ENCODE results near the gene PPP1R11.

Gene PPP1R11

GRCh38 chr6:30092852-30093543 lies 26.0 kb downstream of the PPP1R11 start:
- Histone ChIP-seq H2AFZ (ENCODE audit: low read depth, low read length) (no peak overlapping the region), H3K4me1 (ENCODE audit: insufficient read depth, low read length) (no peaks in the 10 kb centered on the region), H3K4me3 (ENCODE audit: low read length) (no peak overlapping the region), H3K36me3 (ENCODE audit: insufficient read depth, low read length) (no peaks in the 10 kb centered on the region), H3K9me3 (ENCODE audit: low read length) (no peaks in the 10 kb centered on the region), H3K27me3 (ENCODE audit: insufficient read depth, low read length) (peaks cover 51% of the 10 kb centered on the region)

- no peaks in the 10 kb centered on the region for H3K4me1 ChIP-seq (ENCODE audit: insufficient read depth, low read length)
- peaks cover 60% of the 10 kb centered on the region for H3K27me3 ChIP-seq (ENCODE audit: insufficient read depth, low read length)
- H2AFZ ChIP-seq (ENCODE audit: low read depth, low read length), result no peak overlapping the region
- H3K9me3 ChIP-seq (ENCODE audit: low read length), result no peaks in the 10 kb centered on the region
- H3K4me3 ChIP-seq (ENCODE audit: low read length), result no peak overlapping the region
- H3K36me3 ChIP-seq (ENCODE audit: insufficient read depth, low read length), result no peaks in the 10 kb centered on the region
These were observed 27.1 kb downstream of the PPP1R11 start for GRCh38 chr6:30093951-30094661.

GRCh38 chr6:30096829-30097228 lies 29.8 kb downstream of the PPP1R11 start:
- peaks cover 8% of the 10 kb centered on the region for H3K4me1 ChIP-seq (ENCODE audit: insufficient read depth, low read length)
- H3K4me3 ChIP-seq (ENCODE audit: low read length), result no peak overlapping the region
- H2AFZ ChIP-seq (ENCODE audit: low read depth, low read length), result no peak overlapping the region
- H3K27me3 ChIP-seq (ENCODE audit: insufficient read depth, low read length), result peaks cover 66% of the 10 kb centered on the region
- H3K36me3 ChIP-seq (ENCODE audit: insufficient read depth, low read length), result no peaks in the 10 kb centered on the region
- H3K9me3 ChIP-seq (ENCODE audit: low read length), result no peaks in the 10 kb centered on the region

GRCh38 chr6:30097902-30098768 lies 31.1 kb downstream of the PPP1R11 start:
- Histone ChIP-seq H3K36me3 (ENCODE audit: insufficient read depth, low read length) (no peaks in the 10 kb centered on the region), H3K27me3 (ENCODE audit: insufficient read depth, low read length) (peaks cover 71% of the 10 kb centered on the region), H2AFZ (ENCODE audit: low read depth, low read length) (no peak overlapping the region), H3K9me3 (ENCODE audit: low read length) (no peaks in the 10 kb centered on the region), H3K4me3 (ENCODE audit: low read length) (no peak overlapping the region), H3K4me1 (ENCODE audit: insufficient read depth, low read length) (peaks cover 9% of the 10 kb centered on the region)

GRCh38 chr6:30100154-30100553 lies 33.2 kb downstream of the PPP1R11 start:
- no peaks in the 10 kb centered on the region for H3K9me3 ChIP-seq (ENCODE audit: low read length)
- no peaks in the 10 kb centered on the region for H3K36me3 ChIP-seq (ENCODE audit: insufficient read depth, low read length)
- H3K4me3 ChIP-seq (ENCODE audit: low read length), result no peak overlapping the region
- H3K27me3 ChIP-seq (ENCODE audit: insufficient read depth, low read length), result peaks cover 84% of the 10 kb centered on the region
- no peak overlapping the region for H2AFZ ChIP-seq (ENCODE audit: low read depth, low read length)
- H3K4me1 ChIP-seq (ENCODE audit: insufficient read depth, low read length), result peaks cover 9% of the 10 kb centered on the region

GRCh38 chr6:30100585-30101443 lies 33.8 kb downstream of the PPP1R11 start:
- Histone ChIP-seq H3K4me1 (ENCODE audit: insufficient read depth, low read length) (peaks cover 9% of the 10 kb centered on the region), H2AFZ (ENCODE audit: low read depth, low read length) (no peak overlapping the region), H3K36me3 (ENCODE audit: insufficient read depth, low read length) (no peaks in the 10 kb centered on the region), H3K4me3 (ENCODE audit: low read length) (no peak overlapping the region), H3K27me3 (ENCODE audit: insufficient read depth, low read length) (peaks cover 81% of the 10 kb centered on the region), H3K9me3 (ENCODE audit: low read length) (no peaks in the 10 kb centered on the region)

- Histone ChIP-seq H2AFZ (ENCODE audit: low read depth, low read length) (no peak overlapping the region), H3K4me3 (ENCODE audit: low read length) (peak overlapping the region; percentile 16), H3K27me3 (ENCODE audit: insufficient read depth, low read length) (peaks cover 84% of the 10 kb centered on the region)
These were observed 34.7 kb downstream of the PPP1R11 start for GRCh38 chr6:30101444-30102413.

GRCh38 chr6:30102414-30102969 lies 35.5 kb downstream of the PPP1R11 start:
- H2AFZ ChIP-seq (ENCODE audit: low read depth, low read length), result peak overlapping the region; percentile 39
- H3K4me1 ChIP-seq (ENCODE audit: insufficient read depth, low read length), result peaks cover 9% of the 10 kb centered on the region
- H3K27me3 ChIP-seq (ENCODE audit: insufficient read depth, low read length), result peaks cover 77% of the 10 kb centered on the region
- H3K4me3 ChIP-seq (ENCODE audit: low read length), result no peak overlapping the region
- no peaks in the 10 kb centered on the region for H3K36me3 ChIP-seq (ENCODE audit: insufficient read depth, low read length)
- no peaks in the 10 kb centered on the region for H3K9me3 ChIP-seq (ENCODE audit: low read length)

More at GRCh38 chr6:30101444-30102413, 34.7 kb downstream of the PPP1R11 start:
- peaks cover 9% of the 10 kb centered on the region for H3K4me1 ChIP-seq (ENCODE audit: insufficient read depth, low read length)
- no peaks in the 10 kb centered on the region for H3K36me3 ChIP-seq (ENCODE audit: insufficient read depth, low read length)
- H3K9me3 ChIP-seq (ENCODE audit: low read length), result no peaks in the 10 kb centered on the region

- H3K36me3 ChIP-seq (ENCODE audit: insufficient read depth, low read length), result no peaks in the 10 kb centered on the region
- H3K4me3 ChIP-seq (ENCODE audit: low read length), result peak overlapping the region; percentile 27
- no peaks in the 10 kb centered on the region for H3K9me3 ChIP-seq (ENCODE audit: low read length)
- peak overlapping the region; percentile 39 for H2AFZ ChIP-seq (ENCODE audit: low read depth, low read length)
- H3K27me3 ChIP-seq (ENCODE audit: insufficient read depth, low read length), result peaks cover 76% of the 10 kb centered on the region
- peaks cover 9% of the 10 kb centered on the region for H3K4me1 ChIP-seq (ENCODE audit: insufficient read depth, low read length)
These were observed 36.2 kb downstream of the PPP1R11 start for GRCh38 chr6:30102970-30103871.

- Histone ChIP-seq H3K9me3 (ENCODE audit: low read length) (no peaks in the 10 kb centered on the region), H3K36me3 (ENCODE audit: insufficient read depth, low read length) (no peaks in the 10 kb centered on the region), H3K27me3 (ENCODE audit: insufficient read depth, low read length) (peaks cover 73% of the 10 kb centered on the region), H3K4me3 (ENCODE audit: low read length) (no peak overlapping the region), H2AFZ (ENCODE audit: low read depth, low read length) (no peak overlapping the region), H3K4me1 (ENCODE audit: insufficient read depth, low read length) (peaks cover 9% of the 10 kb centered on the region)
These were observed 36.8 kb downstream of the PPP1R11 start for GRCh38 chr6:30103872-30104179.

- Histone ChIP-seq H3K4me1 (ENCODE audit: insufficient read depth, low read length) (peaks cover 9% of the 10 kb centered on the region), H2AFZ (ENCODE audit: low read depth, low read length) (no peak overlapping the region), H3K4me3 (ENCODE audit: low read length) (no peak overlapping the region), H3K9me3 (ENCODE audit: low read length) (no peaks in the 10 kb centered on the region), H3K27me3 (ENCODE audit: insufficient read depth, low read length) (peaks cover 66% of the 10 kb centered on the region), H3K36me3 (ENCODE audit: insufficient read depth, low read length) (no peaks in the 10 kb centered on the region)
These were observed 37.7 kb downstream of the PPP1R11 start for GRCh38 chr6:30104661-30105060.
